Measurements from ENCODE around the gene PTPN6. TPM values are rescaled to one million over a fixed set of nuclear protein-coding genes. Genes with fewer than 3 reads are reported as not detected.

The PTPN6 gene
- total RNA-seq, 4 donors from 2014 or later = 11.9 to 31.5 (median 20.8) TPM

DNA sequence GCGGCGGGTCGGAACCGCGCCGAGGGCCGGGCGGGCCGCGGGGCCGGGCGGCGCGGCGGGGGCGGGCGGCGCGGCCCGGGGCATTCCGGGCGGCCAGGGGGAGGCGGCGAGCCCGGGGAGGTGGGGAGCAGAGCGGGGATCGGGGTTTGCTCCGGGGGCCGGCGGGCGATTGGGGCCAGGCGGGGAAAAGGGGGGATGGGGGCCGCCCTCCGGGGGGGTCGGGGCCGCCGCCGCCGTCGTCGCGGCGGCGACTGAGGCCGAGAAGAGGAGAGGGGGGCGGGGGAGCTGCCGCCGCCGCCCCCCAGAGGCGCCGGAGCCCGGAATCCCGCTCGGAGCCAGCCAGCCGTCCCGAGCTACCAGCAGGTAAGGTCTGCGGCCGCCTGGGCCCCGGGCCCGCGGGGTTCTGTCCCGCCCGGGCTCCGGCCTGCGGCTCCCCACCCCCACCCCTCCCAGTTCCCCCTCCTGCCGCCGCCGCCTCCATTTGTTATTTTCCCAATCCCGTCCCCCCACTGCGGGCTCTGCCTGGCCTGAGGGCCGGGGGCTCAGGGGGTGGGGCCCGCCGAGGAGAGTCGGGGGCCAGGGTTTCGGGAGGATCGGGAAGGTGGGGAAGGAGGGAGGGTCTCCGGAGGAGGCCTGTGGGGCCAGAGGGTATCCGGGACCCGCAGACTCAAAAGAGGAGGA lies 23.0 kb upstream of the PTPN6 start:
- peaks cover 3 to 79% (median 49%) of the 10 kb centered on the region in 4 donors for H3K4me1 ChIP-seq
- H3K4me3 ChIP-seq = peak overlapping the region; percentile 78 to 96 (median 88)
- DNase-seq (ENCODE audit: low spot score in 2 of 2) = no peak
- H3K36me3 ChIP-seq = peaks cover 0 to 1% (median 0%) of the 10 kb centered on the region in 3 donors
- H3K27ac ChIP-seq = peak overlapping the region; percentile 96 to 99 (median 98)
- TF ChIP-seq, protein P1, sequence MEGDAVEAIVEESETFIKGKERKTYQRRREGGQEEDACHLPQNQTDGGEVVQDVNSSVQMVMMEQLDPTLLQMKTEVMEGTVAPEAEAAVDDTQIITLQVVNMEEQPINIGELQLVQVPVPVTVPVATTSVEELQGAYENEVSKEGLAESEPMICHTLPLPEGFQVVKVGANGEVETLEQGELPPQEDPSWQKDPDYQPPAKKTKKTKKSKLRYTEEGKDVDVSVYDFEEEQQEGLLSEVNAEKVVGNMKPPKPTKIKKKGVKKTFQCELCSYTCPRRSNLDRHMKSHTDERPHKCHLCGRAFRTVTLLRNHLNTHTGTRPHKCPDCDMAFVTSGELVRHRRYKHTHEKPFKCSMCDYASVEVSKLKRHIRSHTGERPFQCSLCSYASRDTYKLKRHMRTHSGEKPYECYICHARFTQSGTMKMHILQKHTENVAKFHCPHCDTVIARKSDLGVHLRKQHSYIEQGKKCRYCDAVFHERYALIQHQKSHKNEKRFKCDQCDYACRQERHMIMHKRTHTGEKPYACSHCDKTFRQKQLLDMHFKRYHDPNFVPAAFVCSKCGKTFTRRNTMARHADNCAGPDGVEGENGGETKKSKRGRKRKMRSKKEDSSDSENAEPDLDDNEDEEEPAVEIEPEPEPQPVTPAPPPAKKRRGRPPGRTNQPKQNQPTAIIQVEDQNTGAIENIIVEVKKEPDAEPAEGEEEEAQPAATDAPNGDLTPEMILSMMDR (IDR thresholded peaks at IDR 0.05) = no peak
- no peak for TF ChIP-seq POLR2A (IDR thresholded peaks at IDR 0.05)
- TF ChIP-seq EP300 (IDR thresholded peaks at IDR 0.05) = no peak
- no peaks in the 10 kb centered on the region for H3K27me3 ChIP-seq
- 1 to 2% methylated on average over 17 to 21 of the region's 79 CpGs for WGBS, 2 donors
- no peaks in the 10 kb centered on the region for H3K9me3 ChIP-seq

DNA sequence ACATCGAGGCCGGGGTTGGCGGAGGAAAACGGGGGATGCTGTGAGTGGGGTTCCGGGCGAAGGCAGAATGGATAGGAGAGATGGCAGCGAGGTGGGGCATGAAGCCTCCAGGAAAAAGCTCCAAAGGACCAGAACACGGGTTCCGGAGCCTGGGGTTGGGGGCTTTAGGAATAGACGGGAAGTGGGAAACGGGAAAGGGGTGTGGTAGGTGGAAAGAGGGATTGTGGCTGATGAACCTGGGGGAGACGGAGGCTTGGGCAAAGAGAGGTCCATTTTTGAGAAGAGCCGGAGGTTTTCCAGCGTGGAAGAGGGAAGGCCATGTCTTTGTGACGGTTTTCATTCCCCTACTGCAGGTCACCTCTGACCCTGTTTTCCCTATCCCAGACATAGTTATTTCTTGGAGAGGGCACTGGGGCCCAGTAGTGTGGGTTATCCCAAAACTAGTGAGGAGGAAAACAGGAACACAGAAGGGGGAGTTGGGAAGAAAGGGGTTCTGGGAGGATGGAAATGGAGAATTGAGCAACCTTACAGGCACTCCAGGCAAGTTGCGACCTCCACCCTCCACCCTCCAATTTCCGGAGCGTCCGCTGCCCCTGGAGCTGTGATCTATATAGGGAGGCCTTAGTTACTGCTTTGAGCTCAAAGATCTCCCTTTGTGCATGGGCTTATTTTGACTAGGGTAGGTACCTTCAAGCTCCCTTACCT lies 22.3 kb upstream of the PTPN6 start:
- Histone ChIP-seq H3K27ac (peak overlapping the region; percentile 96 to 99 (median 98)), H3K4me1 (peaks cover 3 to 84% (median 54%) of the 10 kb centered on the region in 4 donors), H3K4me3 (peak overlapping the region; percentile 78 to 96 (median 88)), H3K9me3 (no peaks in the 10 kb centered on the region), H3K36me3 (peaks cover 0 to 5% (median 0%) of the 10 kb centered on the region in 3 donors), H3K27me3 (no peaks in the 10 kb centered on the region)
- WGBS, 2 donors = 4 to 5% methylated on average over 19 of the region's 19 CpGs
- no peak for TF ChIP-seq POLR2A (IDR thresholded peaks at IDR 0.05)
- TF ChIP-seq, protein P1 (IDR thresholded peaks at IDR 0.05) = no peak
- TF ChIP-seq EP300 (IDR thresholded peaks at IDR 0.05) = peak in 1 of 2 donors; percentile 14
- DNase-seq (ENCODE audit: low spot score in 2 of 2) = no peak

DNA sequence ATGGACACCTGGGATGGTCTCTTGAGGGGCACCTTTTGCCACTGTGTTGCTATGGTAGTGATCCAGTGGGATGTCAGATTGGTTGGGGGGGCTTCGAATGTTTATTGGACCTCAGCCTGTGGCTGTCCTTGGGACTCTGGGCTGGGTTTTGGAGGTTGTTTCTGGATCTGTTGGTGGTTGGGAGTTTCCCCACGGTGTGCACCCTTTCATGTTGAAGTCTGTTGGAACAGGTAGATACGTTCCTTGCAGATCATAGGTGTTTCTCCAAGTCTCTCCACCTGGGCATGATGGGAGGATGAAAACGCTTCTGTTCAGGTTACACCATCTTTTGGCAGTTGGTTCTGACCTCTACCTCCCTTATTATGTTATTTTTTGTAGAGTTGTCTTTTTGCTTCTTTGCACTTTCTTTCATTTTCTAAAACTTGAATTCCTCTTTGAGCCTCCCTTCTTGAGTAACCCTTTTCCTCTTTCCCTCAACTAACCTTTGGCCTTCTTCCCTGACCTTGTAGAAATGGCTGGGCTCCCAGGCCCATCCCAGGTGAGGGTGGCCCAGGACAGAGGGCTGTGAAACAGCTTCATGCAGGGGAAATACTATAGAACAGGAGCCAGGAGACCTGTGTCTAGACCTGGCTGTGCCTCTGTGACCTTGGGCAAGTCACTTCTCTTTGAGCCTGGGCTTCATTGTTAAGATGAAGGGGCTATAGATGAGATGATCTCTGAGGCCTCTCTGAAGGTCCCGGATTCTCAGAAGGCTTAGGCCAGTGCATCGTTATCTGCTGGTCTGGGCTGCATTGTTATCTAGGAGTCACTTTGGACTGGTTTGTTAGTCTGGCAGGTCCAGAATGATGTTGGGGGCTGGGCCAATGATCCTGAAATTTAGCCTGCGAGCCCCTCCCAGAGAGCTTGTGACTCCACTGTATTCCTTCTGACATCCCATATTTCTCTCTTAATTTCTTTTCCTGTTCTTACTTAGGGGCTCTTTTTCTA lies 21.4 kb upstream of the PTPN6 start:
- peak overlapping the region; percentile 78 to 96 (median 88) for H3K4me3 ChIP-seq
- peak overlapping the region; percentile 96 to 99 (median 98) for H3K27ac ChIP-seq
- H3K27me3 ChIP-seq = no peaks in the 10 kb centered on the region
- DNase-seq (ENCODE audit: low spot score in 2 of 2) = no peak
- peaks cover 1 to 84% (median 50%) of the 10 kb centered on the region in 4 donors for H3K4me1 ChIP-seq
- H3K9me3 ChIP-seq = no peaks in the 10 kb centered on the region
- peaks cover 0 to 14% (median 0%) of the 10 kb centered on the region in 3 donors for H3K36me3 ChIP-seq
- TF ChIP-seq, protein P1 (IDR thresholded peaks at IDR 0.05) = no peak
- TF ChIP-seq EP300 (IDR thresholded peaks at IDR 0.05) = no peak
- no peak for TF ChIP-seq POLR2A (IDR thresholded peaks at IDR 0.05)
- WGBS, 2 donors = 41 to 44% methylated on average over 7 of the region's 7 CpGs

GRCh38 chr12:6932766-6933165 lies 18.4 kb upstream of the PTPN6 start:
- H3K4me3 ChIP-seq = no peak overlapping the region
- TF ChIP-seq, protein P1 (IDR thresholded peaks at IDR 0.05) = no peak
- TF ChIP-seq EP300 (IDR thresholded peaks at IDR 0.05) (no peak), POLR2A (IDR thresholded peaks at IDR 0.05) (no peak)
- peak overlapping the region in 2 of 4 donors; percentile 5 to 65 for H3K27ac ChIP-seq
- WGBS, 2 donors = 39 to 44% methylated on average over 1 of the region's 1 CpG
- H3K9me3 ChIP-seq = no peaks in the 10 kb centered on the region
- no peak for DNase-seq (ENCODE audit: low spot score in 2 of 2)
- H3K36me3 ChIP-seq = peaks cover 0 to 34% (median 5%) of the 10 kb centered on the region in 3 donors
- no peaks in the 10 kb centered on the region for H3K27me3 ChIP-seq
- peaks cover 0 to 83% (median 37%) of the 10 kb centered on the region in 4 donors for H3K4me1 ChIP-seq

All from tibial nerve (tissue), 4 donors.